Astrocyte (in vitro differentiated cells and primary cell): ENCODE data around the gene TNFRSF8. TPM values are rescaled to one million over a fixed set of nuclear protein-coding genes. Genes with fewer than 3 reads are reported as not detected.
A peak's percentile ranks its signal among the peaks of the same experiment; 100 is the strongest.
"Not testable (repeated sequence)": the region's sequence is repeated elsewhere in the genome, so short reads cannot be mapped to it uniquely, and the experiment has no call there.

Experiments
- DNase-seq: peaks from one replicate; pipeline ENCODE4 v3.0.0-alpha.2; 2010; ENCODE audit warnings: low read depth
- FAIRE-seq: peaks from 2 replicates; lab custom pipeline; 2011; peaks lifted over from hg19 to GRCh38; lab: Jason Lieb, UNC
- H2AFZ ChIP-seq: 2 replicates; pipeline ENCODE4 v1.6.0; 2012; ENCODE audit warnings: low read depth, low read length, inconsistent platforms
- H3K27ac ChIP-seq: 2 replicates; pipeline ENCODE4 v1.5.1; 2011; ENCODE audit warnings: low read depth, low read length, inconsistent platforms
- H3K27me3 ChIP-seq: 2 replicates; pipeline ENCODE4 v1.6.0; 2011; ENCODE audit warnings: low read length, inconsistent platforms; ENCODE audit not compliant: insufficient read depth
- H3K36me3 ChIP-seq: 2 replicates; pipeline ENCODE4 v1.5.1; 2011; ENCODE audit warnings: low read length, inconsistent platforms; ENCODE audit not compliant: insufficient read depth
- H3K4me1 ChIP-seq: 2 replicates; pipeline ENCODE4 v1.5.1; 2011; ENCODE audit warnings: low read length, inconsistent platforms; ENCODE audit not compliant: insufficient read depth
- H3K4me2 ChIP-seq: 2 replicates; pipeline ENCODE4 v1.6.0; 2012; ENCODE audit warnings: low read length, inconsistent platforms
- H3K4me3 ChIP-seq: 2 replicates; pipeline ENCODE4 v1.5.1; 2011; ENCODE audit warnings: low read depth, mild to moderate bottlenecking, low read length, inconsistent platforms; ENCODE audit not compliant: insufficient read depth
- H3K79me2 ChIP-seq: 2 replicates; pipeline ENCODE4 v1.6.0; 2012; ENCODE audit warnings: mild to moderate bottlenecking, low read length, inconsistent platforms; ENCODE audit not compliant: insufficient read depth
- H3K9ac ChIP-seq: 2 replicates; pipeline ENCODE4 v1.6.0; 2012; ENCODE audit warnings: mild to moderate bottlenecking, low read length, inconsistent platforms
- H3K9me3 ChIP-seq: 2 replicates; pipeline ENCODE4 v1.5.1; 2012; ENCODE audit warnings: low read depth, mild to moderate bottlenecking, low read length, inconsistent platforms; ENCODE audit not compliant: insufficient read depth
- H4K20me1 ChIP-seq: 2 replicates; pipeline ENCODE4 v1.6.0; 2012; ENCODE audit warnings: low read length, inconsistent platforms; ENCODE audit not compliant: insufficient read depth
- H3K27ac Mint-ChIP-seq: one replicate; pipeline ENCODE4 v1.8.0; 2021; ENCODE audit warnings: mild to moderate bottlenecking, mixed read lengths; ENCODE audit not compliant: unreplicated experiment
- H3K27me3 Mint-ChIP-seq: one replicate; pipeline ENCODE4 v1.8.0; 2021; ENCODE audit warnings: low read depth, mixed read lengths; ENCODE audit not compliant: unreplicated experiment
- H3K36me3 Mint-ChIP-seq: one replicate; pipeline ENCODE4 v1.8.0; 2021; ENCODE audit warnings: low read depth, mixed read lengths; ENCODE audit not compliant: unreplicated experiment
- H3K4me1 Mint-ChIP-seq: one replicate; pipeline ENCODE4 v1.8.0; 2021; ENCODE audit warnings: low read depth, mixed read lengths; ENCODE audit not compliant: unreplicated experiment
- H3K4me3 Mint-ChIP-seq: one replicate; pipeline ENCODE4 v1.8.0; 2021; ENCODE audit warnings: mild to moderate bottlenecking, moderate library complexity, mixed read lengths; ENCODE audit not compliant: unreplicated experiment
- H3K9me3 Mint-ChIP-seq: one replicate; pipeline ENCODE4 v1.8.0; 2021; ENCODE audit warnings: mild to moderate bottlenecking, mixed read lengths; ENCODE audit not compliant: unreplicated experiment
- CTCF ChIP-seq: IDR thresholded peaks from 2 replicates; pipeline ENCODE4 v1.5.1; 2011; ENCODE audit warnings: low read depth, mild to moderate bottlenecking, inconsistent platforms, low read length, moderate library complexity; ENCODE audit not compliant: insufficient read depth
- EZH2 ChIP-seq: IDR thresholded peaks from 2 replicates; pipeline ENCODE4 v1.6.1; 2012; ENCODE audit warnings: mild to moderate bottlenecking, low read length, inconsistent platforms; ENCODE audit not compliant: insufficient read depth
- total RNA-seq: library from RNA; stranded (reverse); gene quantifications from 2 replicates; pipeline ENCODE4 v1.2.1, GENCODE V29; 2021

TNFRSF8 gene
- total RNA-seq, 1 donor from 2014 or later: 0.16 TPM

- Histone ChIP-seq H3K4me2 (no peak overlapping the region), H3K9me3 (no peaks in the 10 kb centered on the region), H3K9ac (no peak overlapping the region), H4K20me1 (peaks cover 12% of the 10 kb centered on the region), H3K79me2 (no peaks in the 10 kb centered on the region), H3K27ac (no peak overlapping the region), H3K4me1 (no peaks in the 10 kb centered on the region), H2AFZ (no peak overlapping the region), H3K4me3 (no peak overlapping the region), H3K36me3 (peaks cover 7% of the 10 kb centered on the region), H3K27me3 (no peaks in the 10 kb centered on the region)
- DNase-seq: no peak
- no peak overlapping the region for H3K27ac Mint-ChIP-seq
- H3K4me1 Mint-ChIP-seq: peaks cover 3% of the 10 kb centered on the region
- FAIRE-seq: no peak
- no peaks in the 10 kb centered on the region for H3K27me3 Mint-ChIP-seq
- no peak overlapping the region for H3K4me3 Mint-ChIP-seq
- H3K9me3 Mint-ChIP-seq: no peaks in the 10 kb centered on the region
- H3K36me3 Mint-ChIP-seq: peaks cover 11% of the 10 kb centered on the region
- no peak for TF ChIP-seq EZH2
- TF ChIP-seq CTCF: no peak
Observed at GRCh38 chr1:12032161-12032621, 30.9 kb upstream of the TNFRSF8 start.

- not testable (repeated sequence) for H3K9ac ChIP-seq, H3K27ac Mint-ChIP-seq, H3K4me3 ChIP-seq, H3K4me1 ChIP-seq, H3K9me3 Mint-ChIP-seq, H3K27ac ChIP-seq, H3K9me3 ChIP-seq, H3K27me3 Mint-ChIP-seq, H3K36me3 ChIP-seq, H2AFZ ChIP-seq, FAIRE-seq, H3K36me3 Mint-ChIP-seq, H3K4me3 Mint-ChIP-seq, H3K4me1 Mint-ChIP-seq, H3K27me3 ChIP-seq, H3K4me2 ChIP-seq, H3K79me2 ChIP-seq
- DNase-seq: peak; percentile 19
- peaks cover 12% of the 10 kb centered on the region for H4K20me1 ChIP-seq
Observed at GRCh38 chr1:12033441-12033840, 29.7 kb upstream of the TNFRSF8 start.

GRCh38 chr1:12034381-12034801 is 28.7 kb upstream of the TNFRSF8 start:
- Histone ChIP-seq H2AFZ (no peak overlapping the region), H3K9me3 (no peaks in the 10 kb centered on the region), H3K79me2 (no peaks in the 10 kb centered on the region), H3K27me3 (no peaks in the 10 kb centered on the region), H3K4me3 (no peak overlapping the region), H3K9ac (no peak overlapping the region), H3K4me2 (no peak overlapping the region), H3K36me3 (peaks cover 4% of the 10 kb centered on the region), H4K20me1 (peaks cover 12% of the 10 kb centered on the region), H3K4me1 (no peaks in the 10 kb centered on the region), H3K27ac (no peak overlapping the region)
- Mint-ChIP-seq H3K27me3 (peaks cover 1% of the 10 kb centered on the region), H3K9me3 (no peaks in the 10 kb centered on the region), H3K4me3 (no peak overlapping the region), H3K27ac (no peak overlapping the region), H3K4me1 (peaks cover 3% of the 10 kb centered on the region), H3K36me3 (peaks cover 4% of the 10 kb centered on the region)
- FAIRE-seq: no peak
- DNase-seq: peak; percentile 48
- TF ChIP-seq CTCF (no peak), EZH2 (no peak)
